Renal cortical epithelial cell (primary cell): Measurements from ENCODE around the gene SYNJ2. TPM values are rescaled to one million over a fixed set of nuclear protein-coding genes. Genes with fewer than 3 reads are reported as not detected.
"Not testable (repeated sequence)": the region's sequence is repeated elsewhere in the genome, so short reads cannot be mapped to it uniquely, and the experiment has no call there.

Source experiments
- DNase-seq: peaks from one replicate; pipeline ENCODE4 v3.0.0-alpha.2; 2011; ENCODE audit warnings: low read depth
- total RNA-seq: library from RNA; depleted of rRNA; stranded (reverse); fragments of >200 nt; gene quantifications from 2 replicates; pipeline ENCODE4 v1.2.3, GENCODE V29; 2014

SYNJ2 gene
- total RNA-seq, 1 donor from 2014 or later = 13.3 TPM

DNA sequence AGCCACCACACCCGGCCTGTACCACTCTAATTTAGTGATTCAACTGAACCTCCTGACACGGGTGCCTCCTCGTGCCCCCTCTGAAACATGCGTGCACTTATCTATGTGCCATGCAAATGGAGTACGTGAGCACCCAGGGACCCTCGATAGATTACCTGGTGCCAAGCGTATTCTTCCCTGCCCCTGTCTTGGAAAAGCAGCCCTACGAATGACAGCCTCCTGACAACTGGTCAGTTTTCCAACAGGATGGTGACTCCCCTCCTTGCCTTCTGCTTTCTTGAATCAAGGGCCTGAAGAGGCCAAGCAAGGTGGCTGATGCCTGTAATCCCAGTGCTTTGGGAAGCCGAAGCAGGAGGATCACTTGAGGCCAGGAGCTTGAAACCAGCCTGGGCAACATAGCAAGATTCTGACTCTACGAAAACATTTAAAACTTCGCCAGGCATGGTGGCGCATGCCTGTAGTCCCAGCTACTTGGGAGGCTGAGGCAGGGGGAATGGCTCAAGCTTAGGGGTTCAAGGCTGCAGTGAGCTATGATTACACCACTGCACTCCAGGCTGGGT, 25.4 kb upstream of the SYNJ2 start:
- no peak for DNase-seq

DNA sequence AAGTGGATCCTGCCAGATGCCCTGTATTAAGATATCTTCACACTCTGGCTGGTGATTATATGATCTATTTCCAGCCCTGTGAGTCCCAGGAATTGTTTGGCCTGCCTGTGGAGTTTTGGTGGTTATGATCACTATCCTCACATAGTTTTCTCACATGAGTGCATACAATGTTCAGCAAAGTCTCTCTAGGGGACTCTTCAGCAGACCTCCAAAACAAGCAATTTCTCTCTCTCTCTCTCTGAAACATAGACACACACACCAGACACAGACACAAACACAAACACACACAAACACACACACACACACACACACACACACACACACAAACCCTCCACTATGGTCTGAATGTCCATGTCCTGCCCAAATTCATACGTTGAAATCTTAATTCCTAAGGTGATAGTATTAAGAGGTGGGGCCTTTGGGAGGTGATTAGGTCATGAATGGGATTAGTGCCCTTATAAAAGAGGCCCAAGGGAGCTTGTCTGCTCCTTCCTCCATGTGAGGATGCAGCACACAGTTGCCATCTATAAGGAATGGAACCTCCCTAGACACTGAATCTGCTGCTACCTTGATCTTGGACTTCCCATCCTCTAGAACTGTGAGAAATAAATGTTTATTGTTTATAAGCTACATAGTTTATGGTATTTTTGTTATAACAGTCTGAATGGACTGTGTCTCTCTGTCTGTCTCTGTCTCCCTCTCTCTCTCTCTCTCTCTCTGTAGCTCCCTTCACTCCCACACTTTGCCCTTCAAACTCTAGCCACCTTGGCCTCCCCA, 22.0 kb upstream of the SYNJ2 start:
- DNase-seq = no peak

DNA sequence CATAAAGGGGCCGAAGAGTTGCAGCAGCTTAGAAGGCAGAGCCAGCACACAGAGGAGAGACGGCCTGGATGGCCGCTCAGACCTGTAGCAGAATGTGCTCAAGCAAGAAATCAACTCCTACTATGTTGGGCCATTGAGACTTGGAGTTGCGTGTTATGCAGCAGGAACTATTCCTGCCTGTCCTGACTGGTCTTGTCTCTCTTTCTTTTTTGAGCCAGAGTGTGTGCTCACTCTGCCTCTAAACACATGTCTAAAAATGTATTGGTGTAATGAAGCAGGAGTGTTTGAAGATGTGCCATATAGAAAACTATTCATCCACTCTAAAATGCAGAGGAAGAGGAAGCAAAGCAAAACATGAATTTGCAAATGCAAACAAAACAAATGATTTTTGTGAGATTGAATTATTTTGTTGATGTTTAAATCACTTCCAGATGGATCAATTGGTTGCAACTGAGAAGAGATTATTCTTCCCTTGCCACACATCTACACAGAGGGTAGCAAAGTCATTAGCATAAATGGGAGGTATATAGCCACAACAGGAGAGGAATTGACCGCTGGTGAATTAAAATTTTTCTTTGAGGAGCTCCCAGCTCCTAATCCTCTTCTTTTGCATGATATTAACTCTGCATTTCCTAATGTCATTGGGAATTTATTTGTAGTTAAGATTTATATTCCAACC, 20.4 kb upstream of the SYNJ2 start:
- no peak for DNase-seq

DNA sequence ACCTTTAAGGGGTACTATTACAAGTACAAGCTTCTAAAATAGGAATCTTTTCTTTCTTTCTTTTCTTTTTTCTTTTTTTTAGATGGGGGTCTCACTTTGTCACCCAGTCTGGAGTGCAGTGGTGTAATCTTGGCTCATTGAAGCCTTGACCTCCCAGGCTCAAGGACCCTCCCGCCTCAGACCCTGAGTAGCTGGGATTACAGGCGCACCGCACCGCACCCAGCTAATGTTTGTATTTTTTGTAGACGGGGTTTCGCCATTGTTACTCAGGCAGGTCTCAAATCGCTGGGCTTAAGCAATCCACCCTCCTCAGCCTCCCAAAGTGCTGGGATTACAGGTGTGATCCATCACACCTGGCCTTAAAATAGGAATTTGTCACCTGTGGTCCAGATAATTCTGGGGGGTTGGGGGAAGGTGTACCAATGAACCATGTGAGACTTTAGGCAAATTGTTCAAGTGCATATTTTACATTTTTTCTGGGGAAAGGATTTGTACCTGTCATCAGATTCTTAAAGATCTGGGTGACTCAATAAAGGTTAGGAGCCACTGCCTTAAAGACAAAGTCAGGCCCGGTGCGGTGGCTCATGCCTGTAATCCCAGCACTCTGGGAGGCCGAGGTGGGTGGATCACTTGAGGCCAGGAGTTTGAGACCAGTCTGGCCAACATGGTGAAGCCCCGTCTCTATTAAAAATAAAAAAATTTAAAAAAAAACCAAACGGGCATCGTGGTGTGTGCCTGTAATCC, 19.7 kb upstream of the SYNJ2 start:
- DNase-seq = no peak

DNA sequence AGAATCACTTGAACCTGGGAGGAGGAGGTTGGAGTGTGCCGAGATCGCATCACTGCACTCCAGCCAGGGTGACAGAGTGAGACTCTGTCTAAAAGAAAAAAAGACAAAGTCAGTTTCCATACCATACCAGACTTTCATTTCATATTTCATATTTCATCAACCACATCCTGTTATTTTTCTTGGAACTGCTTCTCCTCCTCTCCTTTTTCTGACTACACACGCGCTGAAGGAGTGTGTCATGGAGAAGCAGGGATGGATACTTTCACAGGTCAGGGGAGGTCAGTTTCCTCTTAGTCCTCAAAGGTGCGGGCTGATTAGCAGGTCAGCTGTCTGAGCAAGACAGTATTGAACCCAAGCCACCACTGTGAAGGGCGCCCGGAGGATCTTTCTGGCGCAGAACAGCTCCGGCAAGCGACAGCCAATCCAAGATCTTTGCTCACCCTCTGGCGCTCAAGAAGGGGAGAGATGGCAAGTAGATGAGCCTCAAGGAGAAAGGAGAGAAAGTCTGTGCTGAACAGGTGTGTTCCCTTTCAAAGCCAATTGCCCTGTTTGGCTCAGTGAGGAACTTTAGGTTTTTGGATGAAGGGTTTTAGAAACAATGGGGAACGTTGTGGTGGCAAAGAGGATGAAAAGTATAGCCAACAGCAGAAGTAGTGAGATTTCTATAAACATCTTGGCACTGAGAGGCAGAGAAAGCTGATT, 18.9 kb upstream of the SYNJ2 start:
- no peak for DNase-seq

DNA sequence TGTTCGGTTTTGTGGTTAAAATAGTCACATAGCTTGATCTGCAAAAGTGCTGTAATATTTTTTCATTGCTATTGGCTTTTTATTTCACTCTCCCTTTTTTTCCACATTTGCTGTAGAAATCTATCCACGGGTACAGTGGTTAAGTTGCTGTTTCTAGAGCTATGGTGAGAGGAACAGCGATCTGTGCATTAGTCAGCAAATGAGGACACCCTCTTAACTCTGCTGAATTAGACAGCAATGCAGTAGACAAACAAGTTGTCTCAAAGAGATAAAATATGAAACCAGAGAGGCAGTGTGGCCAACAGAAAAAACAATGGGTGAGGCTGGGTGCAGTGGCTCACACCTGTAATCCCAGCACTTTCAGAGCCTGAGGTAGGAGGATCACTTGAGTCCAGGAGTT, 17.6 kb upstream of the SYNJ2 start:
- DNase-seq = no peak

DNA sequence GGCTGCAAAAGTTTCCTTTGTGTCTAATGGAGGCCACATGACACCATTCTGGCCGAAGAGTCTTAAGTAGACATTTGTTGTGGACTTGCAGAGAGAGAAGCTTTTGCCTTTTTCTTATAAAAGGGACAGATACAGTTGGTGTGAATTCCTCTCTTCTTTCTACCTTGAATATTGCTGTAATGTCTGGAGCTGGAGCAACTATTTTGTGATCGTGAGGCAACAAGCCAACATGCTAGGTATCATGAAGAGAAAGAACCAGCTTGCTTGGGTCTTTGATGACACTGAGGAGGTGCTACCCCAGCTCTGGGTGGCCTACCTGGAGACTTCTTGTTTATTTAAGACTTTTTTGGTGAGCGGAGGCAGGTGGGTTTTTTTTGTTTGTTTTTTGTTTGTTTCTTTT, 16.3 kb upstream of the SYNJ2 start:
- DNase-seq = no peak

DNA sequence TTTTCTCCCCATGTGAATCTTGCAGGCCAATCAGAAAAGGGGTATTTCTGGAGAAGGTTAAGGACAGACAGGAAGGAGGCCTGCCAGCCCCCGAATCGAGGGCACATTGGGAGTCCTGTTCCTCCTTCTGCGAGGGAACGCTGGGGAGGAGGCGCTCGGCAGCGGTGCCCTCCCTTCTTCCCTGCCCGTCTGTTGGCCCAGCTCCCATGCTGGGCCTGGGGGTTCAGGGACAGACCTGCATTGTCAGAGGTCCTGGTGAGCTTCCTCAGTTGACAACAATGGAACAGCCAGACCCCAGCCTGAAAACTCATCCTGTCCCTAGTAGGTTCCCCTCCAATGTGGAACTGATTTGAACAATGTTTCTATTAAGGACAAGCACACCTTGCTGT, 15.1 kb upstream of the SYNJ2 start:
- no peak for DNase-seq

DNA sequence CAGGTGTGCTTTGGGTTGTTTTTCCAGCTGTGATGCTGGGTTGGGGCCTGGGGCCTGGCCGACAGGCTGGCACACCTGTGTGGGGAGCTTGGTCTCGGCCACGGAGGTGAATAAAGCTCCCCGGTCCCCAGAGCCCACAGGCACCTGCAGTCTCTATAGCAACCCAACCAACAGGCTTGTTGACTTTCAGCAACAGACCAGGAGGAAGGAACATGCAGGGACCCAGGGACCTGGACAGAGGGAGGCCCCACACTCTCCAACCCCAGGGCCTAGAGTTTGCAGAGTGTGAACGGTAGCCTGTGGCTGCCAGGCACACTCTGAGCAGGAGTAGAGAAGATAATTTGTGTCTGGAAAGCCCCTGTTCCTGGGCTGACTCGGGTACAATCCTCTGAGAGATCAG, 14.6 kb upstream of the SYNJ2 start:
- no peak for DNase-seq

DNA sequence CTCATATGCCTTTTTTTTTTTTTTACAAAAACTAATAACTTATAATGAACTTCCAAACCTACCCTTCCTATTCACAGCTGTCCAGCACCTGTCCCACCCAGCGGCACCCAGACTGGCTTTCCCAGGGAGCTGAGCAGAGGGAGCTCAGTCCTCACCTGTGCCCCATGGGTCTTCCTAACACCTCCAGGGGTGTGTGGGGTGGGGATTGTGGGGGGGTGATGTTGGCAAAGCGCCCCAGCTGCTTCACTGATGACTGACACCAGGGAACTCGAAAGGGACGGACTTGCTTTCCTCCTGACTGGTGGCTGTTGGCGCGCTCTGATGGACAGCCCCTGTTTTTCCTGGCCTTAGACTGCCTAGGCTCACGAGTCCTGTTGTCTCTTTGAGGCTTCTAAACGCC, 14.2 kb upstream of the SYNJ2 start:
- no peak for DNase-seq

DNA sequence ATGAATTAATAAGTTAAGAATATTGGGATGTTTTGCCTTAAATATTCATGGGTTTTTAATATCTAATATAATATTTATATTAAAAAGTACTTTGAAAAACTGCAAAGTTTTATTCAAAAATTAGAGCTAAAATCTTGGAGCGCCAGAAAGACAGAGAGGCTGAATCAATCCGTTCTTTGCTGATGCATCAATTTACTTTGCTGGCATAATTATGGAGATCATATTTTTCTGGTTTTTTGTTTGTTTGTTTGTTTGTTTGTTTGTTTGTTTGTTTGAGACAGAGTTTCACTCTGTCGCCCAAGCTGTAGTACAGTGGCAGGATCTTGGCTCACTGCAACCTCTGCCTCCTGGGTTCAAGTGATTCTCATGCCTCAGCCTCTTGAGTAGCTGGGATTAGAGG, 9.5 kb upstream of the SYNJ2 start:
- DNase-seq = not testable (repeated sequence)

DNA sequence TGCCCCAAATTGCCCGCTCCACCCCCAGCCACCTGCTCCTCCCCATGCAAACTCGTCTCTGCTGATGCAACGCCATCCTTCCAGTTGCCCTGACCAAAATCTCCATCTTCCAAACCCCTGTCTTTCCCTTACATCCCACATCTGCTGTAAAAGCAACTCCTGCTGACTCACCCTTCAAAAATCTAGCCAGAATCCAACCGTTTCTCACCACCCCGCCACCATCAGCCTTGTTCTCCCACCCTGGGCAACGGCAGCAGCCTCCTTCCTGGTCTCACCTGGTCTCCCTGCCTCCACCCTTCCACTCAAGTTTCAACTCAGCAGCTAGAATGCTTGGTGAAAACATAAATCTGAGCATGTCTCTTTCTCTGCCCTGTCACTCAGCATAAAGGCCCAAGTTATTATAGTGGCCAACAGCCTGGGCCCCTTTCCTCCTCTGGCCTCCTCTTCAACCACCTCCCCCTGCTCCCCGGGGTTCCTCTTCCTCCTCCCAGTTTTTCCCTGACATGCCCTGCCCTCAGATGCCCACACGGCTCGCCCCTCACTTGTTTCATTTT, 7.2 kb upstream of the SYNJ2 start:
- no peak for DNase-seq

DNA sequence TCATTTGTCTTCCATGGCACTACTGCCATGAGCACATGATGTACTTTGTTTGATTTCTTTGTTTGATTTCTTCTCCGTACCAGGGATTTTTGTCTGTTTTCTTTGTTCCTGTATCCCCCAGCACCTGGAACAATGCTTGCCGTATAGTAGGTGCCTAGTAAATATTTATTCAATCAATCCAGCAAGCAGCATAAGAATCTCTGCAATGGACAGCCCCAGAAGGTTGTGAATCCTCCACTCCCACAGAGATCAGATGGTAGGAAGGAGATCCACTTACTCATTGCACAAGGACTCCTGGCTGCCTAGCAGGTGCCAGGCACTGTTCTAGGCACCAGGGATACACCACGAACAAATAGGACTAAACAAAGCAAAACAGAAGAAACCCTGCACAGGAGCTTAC, 6.7 kb upstream of the SYNJ2 start:
- DNase-seq = no peak

DNA sequence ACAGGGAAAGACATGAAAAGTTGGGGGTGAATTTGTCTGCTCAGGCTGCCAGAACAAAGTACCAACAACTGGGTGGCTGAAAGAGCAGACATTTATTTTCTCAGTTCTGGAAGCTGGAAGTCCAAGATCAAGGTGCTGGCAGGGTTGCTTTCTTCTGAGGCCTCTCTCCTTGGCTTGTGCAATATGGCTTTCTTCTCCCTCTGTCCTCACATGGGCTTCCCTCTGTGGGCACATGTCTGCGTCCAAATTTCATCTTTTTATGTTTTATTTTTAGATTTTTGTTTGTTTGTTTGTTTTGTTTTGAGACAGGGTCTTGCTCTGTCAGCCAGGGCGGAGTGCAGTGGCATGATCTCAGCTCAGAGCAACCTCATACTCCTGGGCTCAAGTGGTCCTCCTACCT, 6.2 kb upstream of the SYNJ2 start:
- no peak for DNase-seq

DNA sequence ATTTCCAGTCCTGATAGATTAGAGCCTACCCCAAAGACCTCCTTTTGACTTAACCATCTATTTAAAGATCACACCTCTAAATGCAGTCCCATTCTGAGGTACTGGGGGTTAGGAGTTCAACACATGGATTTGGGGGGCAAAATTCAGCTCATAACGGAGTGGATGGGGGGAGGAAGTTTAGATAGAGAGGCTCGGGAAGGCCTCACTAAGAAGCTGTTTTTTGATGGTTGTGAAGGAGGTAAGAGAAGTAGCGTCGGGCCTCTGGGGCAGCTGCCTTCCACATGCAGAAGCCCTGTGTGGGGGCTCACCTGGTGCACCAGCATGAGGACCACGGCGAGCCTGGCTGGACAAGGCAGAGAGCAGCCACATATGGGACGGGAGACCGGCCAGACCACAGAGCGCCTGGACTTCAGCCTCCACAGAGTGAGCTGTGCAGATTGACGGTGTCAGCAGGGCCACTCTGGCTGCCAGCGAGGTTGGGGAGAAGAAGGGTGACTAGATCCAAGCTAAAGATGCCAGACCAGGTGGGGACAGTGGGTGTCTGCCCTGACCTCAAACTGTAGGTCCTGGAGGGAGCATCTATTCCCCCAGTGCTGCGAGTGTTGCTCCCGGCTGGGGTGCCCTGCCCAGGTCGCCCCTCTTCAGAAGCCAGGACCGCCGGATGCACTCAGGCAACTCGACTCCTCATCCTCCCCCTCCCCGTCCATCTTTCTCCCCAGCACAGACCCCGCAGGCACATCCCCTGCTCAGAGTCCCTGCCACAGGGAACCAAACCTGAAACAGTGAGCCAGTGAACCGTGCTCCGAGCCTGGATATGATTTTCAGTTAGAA, 5.1 kb upstream of the SYNJ2 start:
- no peak for DNase-seq

DNA sequence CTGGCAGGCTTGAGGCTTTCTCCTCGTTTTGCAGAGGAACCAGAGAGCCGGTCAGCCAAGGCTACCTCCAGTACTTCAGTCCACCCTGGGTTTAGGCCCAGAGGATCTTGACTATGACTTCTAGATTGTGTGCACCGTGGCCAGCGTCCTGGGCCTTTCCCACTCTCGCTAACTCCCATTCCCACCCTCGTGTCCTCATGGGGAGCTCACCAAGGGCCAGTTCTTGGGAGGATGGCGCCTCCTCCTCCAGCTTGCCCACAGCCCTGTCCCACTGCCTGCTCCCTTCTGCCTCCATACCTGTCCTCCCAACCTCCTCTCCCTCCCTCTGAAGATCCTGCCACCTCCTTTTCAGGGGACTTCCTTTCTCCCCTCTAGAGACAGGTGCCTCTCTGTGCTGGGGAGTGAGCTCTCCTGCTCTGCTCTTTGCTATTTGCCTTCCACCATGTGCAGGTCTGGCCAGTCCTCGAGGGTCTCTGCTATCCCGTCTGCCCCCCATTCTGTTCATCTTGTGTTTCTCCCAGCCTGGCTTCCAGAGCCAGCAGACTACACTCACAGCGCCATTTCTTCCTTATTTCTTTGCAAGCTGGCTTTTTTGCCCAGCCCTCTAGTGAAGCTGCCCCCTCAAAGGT, 4.4 kb upstream of the SYNJ2 start:
- no peak for DNase-seq

DNA sequence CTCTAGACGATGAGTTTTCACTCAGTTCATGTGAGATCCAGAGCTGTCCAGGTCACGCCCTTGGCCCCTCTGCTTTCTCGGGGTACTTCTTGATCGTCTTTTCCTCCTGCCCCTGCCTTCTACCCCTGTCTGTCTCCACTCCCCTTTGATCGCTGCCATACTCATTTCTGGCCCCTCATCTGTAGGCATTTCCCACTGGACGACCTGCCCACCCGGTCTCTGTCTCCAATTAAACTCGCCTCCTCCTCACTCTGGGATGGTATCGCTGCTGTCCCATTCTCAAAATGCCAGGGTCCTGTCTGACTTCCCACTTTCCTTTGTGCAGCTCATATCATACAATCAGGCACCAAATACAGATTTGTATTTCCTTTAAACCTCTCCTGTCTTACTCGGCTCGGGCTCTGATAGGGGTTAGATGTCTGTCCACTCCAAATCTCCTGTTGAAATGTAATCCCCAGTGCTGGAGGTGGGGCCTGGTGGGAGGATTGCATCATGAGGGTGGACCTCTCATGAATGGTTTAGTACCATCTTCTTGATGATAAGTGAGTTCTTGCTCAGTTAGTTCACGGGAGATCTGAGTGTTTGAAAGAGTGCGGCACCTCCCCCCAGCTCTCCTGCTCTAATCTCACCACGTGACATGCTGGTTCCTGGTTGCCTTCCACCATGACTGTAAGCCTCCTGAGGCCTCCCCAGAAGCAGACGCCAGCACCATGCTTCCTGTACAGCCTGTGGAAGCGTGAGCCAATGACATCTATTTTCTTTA, 3.5 kb upstream of the SYNJ2 start:
- DNase-seq = no peak

DNA sequence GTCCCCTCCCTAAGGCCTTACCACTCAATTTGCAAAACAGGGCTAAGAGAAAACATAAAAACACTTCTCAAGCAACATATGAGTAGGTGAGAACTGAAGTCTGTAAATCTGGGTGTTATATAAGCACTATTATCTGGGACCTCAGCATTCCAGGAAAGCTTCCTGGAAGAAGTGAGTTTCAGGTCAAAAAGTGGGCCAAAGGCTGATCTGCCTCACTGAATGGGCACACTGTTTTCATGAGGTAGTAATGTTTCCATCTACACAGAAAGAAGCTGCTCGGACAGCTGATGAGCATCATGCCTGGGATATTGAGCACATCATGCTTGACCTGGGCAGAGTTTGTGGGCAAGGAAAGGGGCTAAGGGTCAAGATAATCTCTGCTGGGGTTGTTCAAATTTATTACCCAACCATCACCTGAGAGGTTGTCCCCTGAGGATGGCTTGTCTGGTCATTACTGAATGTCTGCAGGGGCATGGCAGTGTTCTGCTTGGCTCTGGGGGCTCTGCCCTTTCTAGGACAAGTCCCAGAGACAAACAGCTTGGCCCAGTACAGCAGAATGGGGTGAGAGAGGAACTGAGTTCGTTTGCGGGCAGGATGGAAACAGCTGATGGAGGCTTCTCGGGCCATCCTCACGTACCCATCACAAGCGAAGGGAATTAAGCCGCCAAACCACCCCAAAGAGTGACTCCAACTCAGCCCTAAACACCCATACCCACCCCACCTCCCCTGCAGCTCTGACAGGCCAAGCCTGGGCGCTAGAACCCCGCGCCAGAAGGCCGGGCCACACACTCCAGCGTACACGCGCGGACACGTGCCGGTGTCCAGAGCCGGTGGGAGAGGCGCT, 1.2 kb upstream of the SYNJ2 start:
- DNase-seq = no peak

DNA sequence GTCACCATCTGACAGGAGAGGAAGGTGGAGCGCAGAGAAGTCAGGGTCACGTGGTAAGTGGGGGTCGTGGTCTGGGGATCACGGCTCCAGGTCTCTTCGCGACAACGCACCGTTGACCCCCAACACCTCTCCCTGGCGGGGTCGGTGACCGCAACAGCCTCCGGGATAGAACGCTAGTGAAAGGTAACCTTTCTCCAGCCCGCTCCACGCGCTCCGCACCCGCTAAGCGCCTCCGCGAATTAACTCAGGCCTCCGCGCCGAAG, 600 bp upstream of the SYNJ2 start:
- no peak for DNase-seq
